HepG2 (cell line): ENCODE measurements around the gene HSDL2. TPM values are rescaled to one million over a fixed set of nuclear protein-coding genes. Genes with fewer than 3 reads are reported as not detected.

Experiments used
- ARID2 ChIP-seq: sonication (generic); formaldehyde crosslinking; IDR thresholded peaks from 2 replicates; pipeline ENCODE4 v1.8.1; 2022; ENCODE audit warnings: mild to moderate bottlenecking, missing genetic modification reagents, borderline replicate concordance
- FOXJ3 ChIP-seq: sonication (generic); formaldehyde crosslinking; IDR thresholded peaks from 2 replicates; pipeline ENCODE4 v1.4.0; 2020; ENCODE audit warnings: missing genetic modification reagents, mild to moderate bottlenecking, borderline replicate concordance
- HMG20A ChIP-seq: IDR thresholded peaks from 2 replicates; pipeline ENCODE4 v1.6.1; 2016; ENCODE audit warnings: borderline replicate concordance
- HMG20B ChIP-seq: conservative IDR thresholded peaks from 2 replicates; pipeline ENCODE4 v1.6.1; 2016; ENCODE audit warnings: missing genetic modification reagents, missing compliant biosample characterization
- MEIS2 ChIP-seq: sonication (generic); formaldehyde crosslinking; IDR thresholded peaks from 2 replicates; pipeline ENCODE4 v1.9.0; 2021; ENCODE audit warnings: mild to moderate bottlenecking, missing genetic modification reagents
- MIER2 ChIP-seq: IDR thresholded peaks from 2 replicates; pipeline ENCODE4 v1.6.1; 2016; ENCODE audit warnings: missing biosample characterization, missing genetic modification reagents
- MIXL1 ChIP-seq: IDR thresholded peaks from 2 replicates; pipeline ENCODE4 v1.6.1; 2016
- MXD1 ChIP-seq: sonication (generic); formaldehyde crosslinking; IDR thresholded peaks from 2 replicates; pipeline ENCODE4 v1.4.0; 2020; ENCODE audit warnings: mild to moderate bottlenecking, missing genetic modification reagents
- TCF12 ChIP-seq, 2 experiments: fragments of 450-650 bp in 1 of 2; sonication (generic) in 1 of 2; formaldehyde crosslinking in 1 of 2; IDR thresholded peaks; 2 replicates each; pipeline versions ENCODE4 v1.6.1 to v1.8.0; 2017 to 2022; ENCODE audit warnings: antibody characterized with exemption in 1 of 2, mild to moderate bottlenecking in 1 of 2, missing genetic modification reagents in 1 of 2, moderate library complexity in 1 of 2
- TFAP4 ChIP-seq: sonication (generic); IDR thresholded peaks from 2 replicates; pipeline ENCODE4 v1.6.1; 2016; ENCODE audit warnings: low read depth, borderline replicate concordance
- ZBTB42 ChIP-seq: sonication (generic); formaldehyde crosslinking; IDR thresholded peaks from 2 replicates; pipeline ENCODE4 v1.5.0; 2020; ENCODE audit warnings: mild to moderate bottlenecking, missing genetic modification reagents
- ZNF274 ChIP-seq: sonication (generic); formaldehyde crosslinking; IDR thresholded peaks from 2 replicates; pipeline ENCODE4 v1.5.1; 2020; ENCODE audit warnings: mild to moderate bottlenecking, missing genetic modification reagents
- ZNF350 ChIP-seq: sonication (generic); formaldehyde crosslinking; IDR thresholded peaks from 2 replicates; pipeline ENCODE4 v1.4.0; 2020; ENCODE audit warnings: mild to moderate bottlenecking, low read depth, missing genetic modification reagents, borderline replicate concordance
- ZNF446 ChIP-seq: sonication (generic); formaldehyde crosslinking; IDR thresholded peaks from 2 replicates; pipeline ENCODE4 v1.5.0; 2020; ENCODE audit warnings: mild to moderate bottlenecking, missing genetic modification reagents
- ZNF615 ChIP-seq: sonication (generic); formaldehyde crosslinking; IDR thresholded peaks from 2 replicates; pipeline ENCODE4 v1.5.0; 2020; ENCODE audit warnings: mild to moderate bottlenecking, missing genetic modification reagents, borderline replicate concordance
- ZNF83 ChIP-seq: sonication (generic); formaldehyde crosslinking; IDR thresholded peaks from 2 replicates; pipeline ENCODE4 v1.4.0; 2020; ENCODE audit warnings: missing genetic modification reagents, mild to moderate bottlenecking, borderline replicate concordance
- polyA plus RNA-seq, 8 experiments: library from polyadenylated mRNA; depleted of rRNA in 3 of 8; stranded (reverse) in 7 of 8; unstranded in 1 of 8; fragments of >200 nt; fragmentation: Illumina TruSeq in 4 of 8; extraction: Trizol in 4 of 8; gene quantifications; 2 replicates each; pipeline versions ENCODE4 v1.2.1 to v1.2.3, GENCODE V29; 2011 to 2016; ENCODE audit warnings: low read depth in 4 of 8, missing spikeins in 1 of 8, mixed read lengths in 1 of 8; ENCODE audit not compliant: insufficient read depth in 1 of 8
- total RNA-seq, 5 experiments: library from RNA; depleted of rRNA; stranded (reverse); fragments of >200 nt; fragmentation: Illumina TruSeq; extraction: Trizol; gene quantifications; 2 replicates each; pipeline ENCODE4 v1.2.3, GENCODE V29; 2016; ENCODE audit warnings: low read depth in 1 of 5
- TF ChIP-seq, protein P1 (sequence below): sonication (generic); formaldehyde crosslinking; IDR thresholded peaks from 2 replicates; pipeline ENCODE4 v1.4.0; 2020; ENCODE audit warnings: missing genetic modification reagents
- TF ChIP-seq, protein P2 (sequence below): sonication (generic); formaldehyde crosslinking; IDR thresholded peaks from 2 replicates; pipeline ENCODE4 v1.4.0; 2020; ENCODE audit warnings: mild to moderate bottlenecking, missing genetic modification reagents

HSDL2 gene
- total and polyA plus RNA-seq, 2 of the 13 experiments (the other 11 are each of a cell fraction or from before 2014, with no cell fraction given) = 55.3 to 80.2 TPM

- TF ChIP-seq, protein P1, sequence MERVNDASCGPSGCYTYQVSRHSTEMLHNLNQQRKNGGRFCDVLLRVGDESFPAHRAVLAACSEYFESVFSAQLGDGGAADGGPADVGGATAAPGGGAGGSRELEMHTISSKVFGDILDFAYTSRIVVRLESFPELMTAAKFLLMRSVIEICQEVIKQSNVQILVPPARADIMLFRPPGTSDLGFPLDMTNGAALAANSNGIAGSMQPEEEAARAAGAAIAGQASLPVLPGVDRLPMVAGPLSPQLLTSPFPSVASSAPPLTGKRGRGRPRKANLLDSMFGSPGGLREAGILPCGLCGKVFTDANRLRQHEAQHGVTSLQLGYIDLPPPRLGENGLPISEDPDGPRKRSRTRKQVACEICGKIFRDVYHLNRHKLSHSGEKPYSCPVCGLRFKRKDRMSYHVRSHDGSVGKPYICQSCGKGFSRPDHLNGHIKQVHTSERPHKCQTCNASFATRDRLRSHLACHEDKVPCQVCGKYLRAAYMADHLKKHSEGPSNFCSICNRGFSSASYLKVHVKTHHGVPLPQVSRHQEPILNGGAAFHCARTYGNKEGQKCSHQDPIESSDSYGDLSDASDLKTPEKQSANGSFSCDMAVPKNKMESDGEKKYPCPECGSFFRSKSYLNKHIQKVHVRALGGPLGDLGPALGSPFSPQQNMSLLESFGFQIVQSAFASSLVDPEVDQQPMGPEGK (CRISPR knock-in tag) = peak; percentile 39; the same call in 1 of the 2 replicates
- no peak for TF ChIP-seq ZNF446 (CRISPR knock-in tag)
- no peak for TF ChIP-seq MEIS2 (CRISPR knock-in tag)
- TF ChIP-seq FOXJ3 (CRISPR knock-in tag) = peak; percentile 75; the same call in 1 of the 2 replicates
- peak; percentile 73; the same call in 1 of the 2 replicates for TF ChIP-seq HMG20A (CRISPR knock-in tag)
- TF ChIP-seq, protein P2, sequence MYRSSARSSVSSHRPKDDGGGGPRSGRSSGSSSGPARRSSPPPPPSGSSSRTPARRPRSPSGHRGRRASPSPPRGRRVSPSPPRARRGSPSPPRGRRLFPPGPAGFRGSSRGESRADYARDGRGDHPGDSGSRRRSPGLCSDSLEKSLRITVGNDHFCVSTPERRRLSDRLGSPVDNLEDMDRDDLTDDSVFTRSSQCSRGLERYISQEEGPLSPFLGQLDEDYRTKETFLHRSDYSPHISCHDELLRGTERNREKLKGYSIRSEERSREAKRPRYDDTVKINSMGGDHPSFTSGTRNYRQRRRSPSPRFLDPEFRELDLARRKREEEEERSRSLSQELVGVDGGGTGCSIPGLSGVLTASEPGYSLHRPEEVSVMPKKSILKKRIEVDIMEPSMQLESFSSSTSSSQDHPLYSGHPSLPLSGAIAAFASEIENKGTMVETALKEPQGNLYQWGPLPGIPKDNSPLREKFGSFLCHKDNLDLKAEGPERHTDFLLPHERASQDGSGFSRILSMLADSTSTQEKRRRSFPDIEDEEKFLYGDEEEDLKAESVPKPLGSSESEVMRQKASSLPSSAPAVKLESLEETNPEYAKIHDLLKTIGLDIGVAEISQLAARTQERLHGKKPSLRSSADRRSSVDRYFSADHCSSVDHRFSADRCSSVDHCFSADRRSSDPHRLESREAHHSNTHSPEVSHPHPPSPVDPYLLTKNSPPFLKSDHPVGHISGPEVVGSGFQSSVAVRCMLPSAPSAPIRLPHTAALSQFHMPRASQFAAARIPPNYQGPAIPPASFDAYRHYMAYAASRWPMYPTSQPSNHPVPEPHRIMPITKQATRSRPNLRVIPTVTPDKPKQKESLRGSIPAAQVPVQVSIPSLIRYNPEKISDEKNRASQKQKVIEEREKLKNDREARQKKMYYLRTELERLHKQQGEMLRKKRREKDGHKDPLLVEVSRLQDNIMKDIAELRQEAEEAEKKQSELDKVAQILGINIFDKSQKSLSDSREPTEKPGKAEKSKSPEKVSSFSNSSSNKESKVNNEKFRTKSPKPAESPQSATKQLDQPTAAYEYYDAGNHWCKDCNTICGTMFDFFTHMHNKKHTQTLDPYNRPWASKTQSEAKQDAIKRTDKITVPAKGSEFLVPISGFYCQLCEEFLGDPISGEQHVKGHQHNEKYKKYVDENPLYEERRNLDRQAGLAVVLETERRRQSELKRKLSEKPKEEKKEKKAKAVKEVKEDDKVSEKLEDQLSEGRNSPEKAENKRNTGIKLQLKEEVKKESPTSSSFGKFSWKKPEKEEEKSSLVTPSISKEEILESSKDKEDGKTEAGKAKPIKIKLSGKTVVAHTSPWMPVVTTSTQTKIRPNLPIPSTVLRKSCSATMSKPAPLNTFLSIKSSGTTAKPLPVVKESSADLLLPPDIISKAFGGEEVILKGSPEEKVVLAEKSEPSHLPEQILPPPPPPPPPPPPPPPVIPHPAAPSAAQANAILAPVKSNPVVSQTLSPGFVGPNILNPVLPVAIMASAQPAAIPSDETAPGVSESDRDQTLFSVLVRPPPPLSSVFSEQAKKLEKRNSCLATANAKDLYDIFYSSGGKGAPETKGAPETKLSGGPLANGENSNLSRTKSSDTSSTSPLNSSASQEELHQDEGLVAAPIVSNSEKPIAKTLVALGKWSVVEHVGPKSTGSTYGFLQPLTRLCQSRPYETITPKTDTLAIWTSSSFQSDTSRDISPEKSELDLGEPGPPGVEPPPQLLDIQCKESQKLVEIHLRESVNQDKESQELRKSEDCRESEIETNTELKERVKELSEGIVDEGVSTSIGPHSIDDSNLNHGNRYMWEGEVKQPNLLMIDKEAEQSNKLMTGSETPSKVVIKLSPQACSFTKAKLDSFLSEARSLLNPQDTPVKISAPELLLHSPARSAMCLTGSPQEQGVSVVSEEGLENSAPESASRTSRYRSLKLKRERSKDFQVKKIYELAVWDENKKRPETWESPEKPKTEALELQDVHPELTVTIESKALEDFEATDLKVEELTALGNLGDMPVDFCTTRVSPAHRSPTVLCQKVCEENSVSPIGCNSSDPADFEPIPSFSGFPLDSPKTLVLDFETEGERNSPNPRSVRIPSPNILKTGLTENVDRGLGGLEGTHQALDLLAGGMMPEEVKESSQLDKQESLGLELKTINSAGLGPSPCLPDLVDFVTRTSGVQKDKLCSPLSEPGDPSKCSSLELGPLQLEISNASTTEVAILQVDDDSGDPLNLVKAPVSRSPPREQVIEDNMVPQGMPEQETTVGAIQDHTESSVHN (CRISPR knock-in tag) = no peak
- TF ChIP-seq ZNF83 (CRISPR knock-in tag) = no peak
- TF ChIP-seq MIER2 (CRISPR knock-in tag) = no peak
- no peak; the same call in 1 of the 2 replicates for TF ChIP-seq HMG20B
- no peak for TF ChIP-seq ZNF615 (CRISPR knock-in tag)
- TF ChIP-seq ZBTB42 (CRISPR knock-in tag) = no peak
- peak; percentile 48; the same call in 1 of the 2 replicates for TF ChIP-seq MIXL1 (CRISPR knock-in tag)
- TF ChIP-seq MXD1 (CRISPR knock-in tag) = no peak
- TF ChIP-seq TCF12 (IDR thresholded peaks at IDR 0.05) = no peak
- TF ChIP-seq TCF12 (CRISPR knock-in tag; IDR thresholded peaks at IDR 0.05) = no peak
- TF ChIP-seq ZNF274 (CRISPR knock-in tag) = no peak
- no peak for TF ChIP-seq TFAP4
- TF ChIP-seq ARID2 (CRISPR knock-in tag) = no peak
- TF ChIP-seq ZNF350 (CRISPR knock-in tag) = no peak
These were observed 116.3 kb downstream of the HSDL2 start (continued) for GRCh38 chr9:112496074-112496722.
